Measurements from ENCODE around the gene PPM1H. TPM values are rescaled to one million over a fixed set of nuclear protein-coding genes. Genes with fewer than 3 reads are reported as not detected.
A peak's percentile ranks its signal among the peaks of the same experiment; 100 is the strongest.

The PPM1H gene
- total RNA-seq, 4 donors from 2014 or later: 1.4 to 4.9 (median 2.4) TPM

DNA sequence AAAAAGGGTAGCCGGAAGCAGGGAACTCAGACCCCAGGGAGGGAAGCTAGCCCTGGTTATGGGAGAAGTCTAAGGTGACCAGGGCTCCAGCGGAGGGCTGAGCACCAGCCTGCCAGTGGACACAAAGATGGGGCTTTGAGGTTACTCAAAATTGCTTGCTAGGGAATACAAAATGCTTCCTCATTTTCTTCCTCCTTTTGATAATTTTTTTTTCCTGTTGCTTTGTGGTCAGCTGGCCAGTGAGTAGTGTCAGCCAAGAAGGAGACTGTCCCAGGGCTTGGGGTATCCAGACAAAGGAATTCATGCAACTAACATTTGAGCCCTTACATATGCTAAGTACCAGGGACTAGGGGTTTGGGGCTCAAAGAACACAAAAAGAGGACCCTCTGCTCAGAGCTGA, 206.2 kb downstream of the PPM1H start:
- DNase-seq (ENCODE audit: low spot score) (no peak), ATAC-seq (ENCODE audit: low FRiP score) (no peak)
- TF ChIP-seq, protein P1, sequence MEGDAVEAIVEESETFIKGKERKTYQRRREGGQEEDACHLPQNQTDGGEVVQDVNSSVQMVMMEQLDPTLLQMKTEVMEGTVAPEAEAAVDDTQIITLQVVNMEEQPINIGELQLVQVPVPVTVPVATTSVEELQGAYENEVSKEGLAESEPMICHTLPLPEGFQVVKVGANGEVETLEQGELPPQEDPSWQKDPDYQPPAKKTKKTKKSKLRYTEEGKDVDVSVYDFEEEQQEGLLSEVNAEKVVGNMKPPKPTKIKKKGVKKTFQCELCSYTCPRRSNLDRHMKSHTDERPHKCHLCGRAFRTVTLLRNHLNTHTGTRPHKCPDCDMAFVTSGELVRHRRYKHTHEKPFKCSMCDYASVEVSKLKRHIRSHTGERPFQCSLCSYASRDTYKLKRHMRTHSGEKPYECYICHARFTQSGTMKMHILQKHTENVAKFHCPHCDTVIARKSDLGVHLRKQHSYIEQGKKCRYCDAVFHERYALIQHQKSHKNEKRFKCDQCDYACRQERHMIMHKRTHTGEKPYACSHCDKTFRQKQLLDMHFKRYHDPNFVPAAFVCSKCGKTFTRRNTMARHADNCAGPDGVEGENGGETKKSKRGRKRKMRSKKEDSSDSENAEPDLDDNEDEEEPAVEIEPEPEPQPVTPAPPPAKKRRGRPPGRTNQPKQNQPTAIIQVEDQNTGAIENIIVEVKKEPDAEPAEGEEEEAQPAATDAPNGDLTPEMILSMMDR (IDR thresholded peaks at IDR 0.05): no peak

DNA sequence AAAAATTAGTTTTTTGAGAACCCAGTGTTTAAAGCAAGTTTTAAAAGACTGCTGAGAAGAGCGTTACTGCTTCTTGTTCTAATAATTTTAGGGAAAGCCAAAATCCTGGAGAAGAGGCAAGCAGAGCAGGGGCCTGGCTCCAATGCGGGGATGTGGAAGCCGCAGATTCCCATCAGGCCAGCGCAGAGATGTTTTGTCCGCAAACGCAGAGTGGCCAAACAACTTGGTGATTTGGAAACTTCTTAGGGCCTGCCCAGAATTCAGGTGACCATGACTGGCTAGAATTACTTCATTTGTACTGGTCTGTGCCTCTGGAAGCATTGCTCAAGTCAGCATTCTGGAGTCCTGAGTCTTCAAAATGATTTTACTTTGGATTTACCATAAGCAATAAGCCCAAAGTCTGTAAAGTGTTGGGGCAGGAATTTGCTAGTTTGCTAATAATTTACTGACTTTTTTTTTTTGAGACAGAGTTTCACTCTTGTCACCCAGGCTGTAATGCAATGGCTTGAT, 208.4 kb downstream of the PPM1H start:
- DNase-seq (ENCODE audit: low spot score): no peak
- no peak for ATAC-seq (ENCODE audit: low FRiP score)
- TF ChIP-seq, protein P1 (IDR thresholded peaks at IDR 0.05): no peak

DNA sequence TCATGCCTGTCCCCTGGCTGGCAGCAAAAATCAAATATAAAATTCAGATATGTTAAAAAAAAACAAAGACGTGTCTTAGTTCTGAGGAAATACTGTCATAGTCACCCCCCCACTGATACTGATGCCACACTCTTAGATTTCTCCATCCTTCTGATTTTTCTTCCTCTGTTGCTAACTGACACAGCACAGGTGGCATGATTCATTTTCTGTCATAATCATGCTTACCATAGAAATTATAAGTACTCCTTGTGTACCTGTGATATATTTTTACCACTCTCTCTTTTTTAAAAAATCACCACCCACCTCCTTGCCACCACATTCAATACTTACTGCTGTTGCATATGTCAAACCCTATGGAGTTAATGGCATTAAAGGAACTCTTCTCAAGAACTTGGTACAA, 209.2 kb downstream of the PPM1H start:
- no peak for DNase-seq (ENCODE audit: low spot score)
- TF ChIP-seq, protein P1 (IDR thresholded peaks at IDR 0.05): no peak
- ATAC-seq (ENCODE audit: low FRiP score): no peak

DNA sequence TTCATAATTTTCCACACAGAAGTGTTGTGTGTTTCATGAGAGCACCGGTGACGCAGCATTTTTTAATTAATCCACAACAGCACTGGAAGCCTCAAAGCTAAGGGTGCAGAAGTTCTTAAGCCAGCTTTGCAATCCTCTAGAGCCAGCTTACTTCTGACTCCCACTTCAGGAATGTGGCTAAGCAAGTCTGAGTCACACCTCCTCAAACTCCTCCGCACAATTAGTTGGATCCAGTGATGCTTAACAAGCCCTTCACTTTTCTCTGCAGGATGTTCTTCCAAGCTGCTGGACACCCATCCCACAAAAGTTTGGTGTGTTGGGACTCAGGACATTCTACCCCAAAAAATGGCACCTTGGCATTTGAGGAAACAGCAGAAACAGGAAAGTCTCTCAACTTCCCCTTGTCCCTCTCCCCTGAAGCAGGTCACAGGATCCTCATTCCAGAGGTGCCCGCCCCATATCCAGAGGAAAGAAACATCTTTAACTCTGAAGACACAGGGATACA, 210.0 kb downstream of the PPM1H start:
- ATAC-seq (ENCODE audit: low FRiP score) (peak; percentile 96), DNase-seq (ENCODE audit: low spot score) (no peak)
- TF ChIP-seq, protein P1 (IDR thresholded peaks at IDR 0.05): no peak

DNA sequence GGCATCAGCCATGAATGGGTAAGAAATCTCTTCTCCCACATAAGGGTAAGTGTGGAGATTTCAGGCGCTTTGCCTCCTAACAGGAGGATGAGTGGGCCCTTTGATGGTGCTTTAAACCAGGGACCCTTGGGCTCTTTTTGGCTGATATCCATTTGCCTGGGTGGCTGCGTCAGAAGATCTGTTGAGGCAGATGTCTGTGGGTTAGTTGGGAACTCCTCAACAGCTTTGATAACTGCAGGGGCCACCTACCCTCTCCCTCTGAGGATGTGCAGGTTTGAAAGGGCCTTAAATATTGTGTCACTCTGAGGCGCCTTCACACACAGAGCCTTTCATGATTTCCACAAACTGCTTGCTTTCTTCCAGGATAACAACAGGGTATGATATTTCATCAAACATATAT, 210.7 kb downstream of the PPM1H start:
- DNase-seq (ENCODE audit: low spot score): no peak
- no peak for ATAC-seq (ENCODE audit: low FRiP score)
- TF ChIP-seq, protein P1 (IDR thresholded peaks at IDR 0.05): no peak

DNA sequence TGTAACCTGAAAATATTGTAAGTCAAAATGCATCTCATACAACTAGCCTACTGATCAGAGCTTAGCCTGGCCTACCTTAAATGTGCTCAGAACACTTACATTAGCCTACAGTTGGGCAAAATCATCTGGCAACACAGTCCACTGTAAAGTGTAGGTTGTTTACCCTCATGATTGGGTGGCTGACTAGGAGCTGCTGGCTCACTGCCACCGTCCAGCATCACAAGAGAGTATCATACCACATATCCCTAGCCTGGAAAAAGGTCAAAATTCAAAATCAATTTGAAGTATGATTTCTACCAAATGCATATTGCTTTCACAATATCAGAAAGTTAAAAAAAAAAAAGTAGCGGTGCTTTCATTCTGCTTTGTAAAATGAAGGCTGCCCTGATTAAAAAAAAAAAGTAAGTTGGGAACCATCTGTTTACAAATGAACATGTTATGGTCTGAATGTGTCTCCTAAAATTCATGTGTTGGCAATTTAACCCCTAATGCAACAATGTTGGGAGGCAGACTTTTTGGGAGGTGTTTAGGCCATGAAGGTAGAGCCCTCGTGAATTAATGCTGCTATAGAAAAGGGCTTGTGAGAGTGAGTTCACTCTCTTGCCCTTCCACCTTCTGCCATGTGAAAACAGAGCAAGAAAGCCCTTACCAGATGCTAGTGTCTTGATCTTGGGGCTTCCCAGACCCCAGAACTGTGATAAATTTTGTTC, 211.8 kb downstream of the PPM1H start:
- TF ChIP-seq, protein P1 (IDR thresholded peaks at IDR 0.05): no peak
- no peak for ATAC-seq (ENCODE audit: low FRiP score)

More for the DNA sequence above, 211.8 kb downstream of the PPM1H start:
- no peak for DNase-seq (ENCODE audit: low spot score)

All from omental fat pad (tissue), 4 donors.